Neural cell (in vitro differentiated cells): ENCODE data around the gene TRIO. TPM values are rescaled to one million over a fixed set of nuclear protein-coding genes. Genes with fewer than 3 reads are reported as not detected.

Source experiments
- H2AFZ ChIP-seq: fragments of 200-600, 300-800 bp; sonication (generic), shearing (Covaris generic); 2 replicates; pipeline ENCODE4 v1.6.0; 2014; ENCODE audit warnings: low read depth, mild to moderate bottlenecking, antibody characterized with exemption, low read length, moderate library complexity
- H3F3A ChIP-seq: fragments of 200-600 bp; shearing (Covaris generic); 2 replicates; pipeline ENCODE4 v1.6.1; 2016; ENCODE audit warnings: mild to moderate bottlenecking, moderate library complexity, mixed read lengths, antibody characterized with exemption, low read length; ENCODE audit not compliant: insufficient read depth, poor library complexity, severe bottlenecking
- H3K27ac ChIP-seq: fragments of 200-600, 300-800 bp; sonication (generic), shearing (Covaris generic); 2 replicates; pipeline ENCODE4 v1.5.1; 2014; ENCODE audit warnings: mild to moderate bottlenecking, low read length, moderate library complexity
- H3K27me3 ChIP-seq: fragments of 300-800, 200-600 bp; sonication (generic), shearing (Covaris generic); 2 replicates; pipeline ENCODE4 v1.6.0; 2014; ENCODE audit warnings: mild to moderate bottlenecking, low read depth, low read length, moderate library complexity; ENCODE audit not compliant: insufficient read depth
- H3K36me3 ChIP-seq: fragments of 300-800, 200-600 bp; sonication (generic), shearing (Covaris generic); 2 replicates; pipeline ENCODE4 v1.5.1; 2014; ENCODE audit warnings: mild to moderate bottlenecking, antibody characterized with exemption, low read length, moderate library complexity; ENCODE audit not compliant: insufficient read depth
- H3K4me2 ChIP-seq: fragments of 300-800, 200-600 bp; sonication (generic), shearing (Covaris generic); 2 replicates; pipeline ENCODE4 v1.6.0; 2014; ENCODE audit warnings: mild to moderate bottlenecking, low read length
- H3K4me3 ChIP-seq: fragments of 300-800, 200-600 bp; sonication (generic), shearing (Covaris generic); 2 replicates; pipeline ENCODE4 v1.5.1; 2014; ENCODE audit warnings: mild to moderate bottlenecking, low read length, moderate library complexity
- H3K79me2 ChIP-seq: fragments of 200-600 bp; shearing (Covaris generic); replicated peaks from 2 replicates; pipeline ENCODE4 v1.6.0; 2014; ENCODE audit warnings: mild to moderate bottlenecking, low read length, moderate library complexity; ENCODE audit not compliant: insufficient read depth
- H3K9ac ChIP-seq: fragments of 300-800, 200-600 bp; sonication (generic), shearing (Covaris generic); 2 replicates; pipeline ENCODE4 v1.6.1; 2016; ENCODE audit warnings: mild to moderate bottlenecking, low read length, mixed read lengths
- H3K9me2 ChIP-seq: fragments of 200-600 bp; shearing (Covaris generic); 2 replicates; pipeline ENCODE4 v1.6.1; 2016; ENCODE audit warnings: mild to moderate bottlenecking, low read length, mixed read lengths; ENCODE audit not compliant: insufficient read depth
- H3K9me3 ChIP-seq: fragments of 200-600, 300-800 bp; sonication (generic), shearing (Covaris generic); 2 replicates; pipeline ENCODE4 v1.6.1; 2016; ENCODE audit warnings: mild to moderate bottlenecking, mixed run types, low read length, moderate library complexity, mixed read lengths
- H4K20me1 ChIP-seq: fragments of 200-600 bp; shearing (Covaris generic); 2 replicates; pipeline ENCODE4 v1.6.1; 2016; ENCODE audit warnings: mild to moderate bottlenecking, mixed run types; ENCODE audit not compliant: insufficient read depth
- EP300 ChIP-seq: fragments of 450-650 bp; conservative IDR thresholded peaks from 2 replicates; pipeline ENCODE4 v1.6.1; 2014; ENCODE audit warnings: antibody characterized with exemption, mild to moderate bottlenecking, moderate library complexity; ENCODE audit not compliant: poor library complexity, severe bottlenecking
- EZH2 ChIP-seq: fragments of 200-600, 300-800 bp; shearing (Covaris generic), sonication (generic); IDR thresholded peaks from 2 replicates; pipeline ENCODE4 v1.6.1; 2014; ENCODE audit warnings: antibody characterized with exemption, low read length, borderline replicate concordance, mild to moderate bottlenecking; ENCODE audit not compliant: insufficient read depth, poor library complexity, severe bottlenecking
- MXI1 ChIP-seq: fragments of 450-650 bp; conservative IDR thresholded peaks from 2 replicates; pipeline ENCODE4 v1.6.1; 2014; ENCODE audit warnings: antibody characterized with exemption, mild to moderate bottlenecking; ENCODE audit not compliant: poor library complexity, severe bottlenecking
- POLR2AphosphoS5 ChIP-seq: IDR thresholded peaks from 2 replicates; pipeline ENCODE4 v1.6.1; 2012
- RAD21 ChIP-seq: fragments of 450-650 bp; conservative IDR thresholded peaks from 2 replicates; pipeline ENCODE4 v1.6.1; 2014; ENCODE audit warnings: antibody characterized with exemption, mild to moderate bottlenecking, moderate library complexity
- SMC3 ChIP-seq: fragments of 450-650 bp; conservative IDR thresholded peaks from 2 replicates; pipeline ENCODE4 v1.6.1; 2014; ENCODE audit warnings: antibody characterized with exemption, mild to moderate bottlenecking, moderate library complexity; ENCODE audit not compliant: poor library complexity
- TAF1 ChIP-seq: IDR thresholded peaks from 2 replicates; pipeline ENCODE4 v1.6.1; 2012; ENCODE audit warnings: low read depth
- polyA plus RNA-seq: library from polyadenylated mRNA; depleted of rRNA; stranded (reverse); fragments of >200 nt; gene quantifications from 2 replicates; pipeline ENCODE4 v1.2.3, GENCODE V29; 2014
- TF ChIP-seq, protein P1 (sequence below): IDR thresholded peaks from 2 replicates; pipeline ENCODE4 v1.6.1; 2012; ENCODE audit warnings: borderline replicate concordance
- TF ChIP-seq, protein P2 (sequence below): fragments of 450-650 bp; IDR thresholded peaks from 2 replicates; pipeline ENCODE4 v1.5.1; 2014; ENCODE audit warnings: antibody characterized with exemption, mild to moderate bottlenecking, moderate library complexity; ENCODE audit not compliant: poor library complexity, severe bottlenecking

TRIO gene
- polyA plus RNA-seq, 1 donor from 2014 or later: 168 TPM

DNA sequence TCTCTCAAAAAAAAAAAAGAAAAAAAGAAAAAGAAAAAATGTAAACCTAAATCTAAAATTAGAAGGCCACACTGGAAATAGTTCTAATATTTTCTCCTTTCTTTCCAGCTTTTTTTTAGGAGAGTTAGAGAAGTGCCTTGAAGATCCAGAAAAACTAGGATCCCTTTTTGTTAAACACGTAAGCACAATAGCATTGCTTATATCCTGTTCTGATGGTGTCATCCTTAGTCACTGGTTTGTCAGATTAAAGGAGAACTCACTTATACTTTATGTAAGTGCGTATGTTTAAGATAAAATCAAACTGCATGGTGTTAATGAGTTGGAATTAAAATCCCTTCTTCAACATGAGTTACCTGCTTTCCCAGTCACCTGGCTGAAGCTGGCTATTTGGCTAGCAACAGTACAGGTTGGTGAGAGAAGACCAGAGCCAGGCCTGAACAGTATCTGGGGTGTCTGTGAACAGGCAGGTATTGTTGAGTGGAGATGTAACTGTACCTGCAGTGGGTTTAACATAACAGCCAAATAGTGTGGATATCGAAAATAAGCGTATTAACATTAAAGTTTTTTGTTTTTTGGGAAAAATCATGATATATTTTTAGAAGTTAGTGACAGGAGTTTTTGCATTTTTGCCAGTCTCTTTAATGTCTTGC is 333.8 kb downstream of the TRIO start:
- Histone ChIP-seq H3K9ac (no peak overlapping the region), H3K27ac (no peak overlapping the region), H3K36me3 (peaks cover 33% of the 10 kb centered on the region), H2AFZ (no peak overlapping the region), H3K9me2 (no peaks in the 10 kb centered on the region), H3K4me2 (no peak overlapping the region), H3K9me3 (no peaks in the 10 kb centered on the region), H3K79me2 (no peaks in the 10 kb centered on the region), H3K4me3 (no peak overlapping the region), H4K20me1 (no peaks in the 10 kb centered on the region), H3K27me3 (no peaks in the 10 kb centered on the region), H3F3A (no peaks in the 10 kb centered on the region)
- TF ChIP-seq POLR2AphosphoS5 (no peak), TAF1 (no peak), EZH2 (no peak), SMC3 (no peak), EP300 (no peak), RAD21 (no peak), MXI1 (no peak)
- TF ChIP-seq, protein P1, sequence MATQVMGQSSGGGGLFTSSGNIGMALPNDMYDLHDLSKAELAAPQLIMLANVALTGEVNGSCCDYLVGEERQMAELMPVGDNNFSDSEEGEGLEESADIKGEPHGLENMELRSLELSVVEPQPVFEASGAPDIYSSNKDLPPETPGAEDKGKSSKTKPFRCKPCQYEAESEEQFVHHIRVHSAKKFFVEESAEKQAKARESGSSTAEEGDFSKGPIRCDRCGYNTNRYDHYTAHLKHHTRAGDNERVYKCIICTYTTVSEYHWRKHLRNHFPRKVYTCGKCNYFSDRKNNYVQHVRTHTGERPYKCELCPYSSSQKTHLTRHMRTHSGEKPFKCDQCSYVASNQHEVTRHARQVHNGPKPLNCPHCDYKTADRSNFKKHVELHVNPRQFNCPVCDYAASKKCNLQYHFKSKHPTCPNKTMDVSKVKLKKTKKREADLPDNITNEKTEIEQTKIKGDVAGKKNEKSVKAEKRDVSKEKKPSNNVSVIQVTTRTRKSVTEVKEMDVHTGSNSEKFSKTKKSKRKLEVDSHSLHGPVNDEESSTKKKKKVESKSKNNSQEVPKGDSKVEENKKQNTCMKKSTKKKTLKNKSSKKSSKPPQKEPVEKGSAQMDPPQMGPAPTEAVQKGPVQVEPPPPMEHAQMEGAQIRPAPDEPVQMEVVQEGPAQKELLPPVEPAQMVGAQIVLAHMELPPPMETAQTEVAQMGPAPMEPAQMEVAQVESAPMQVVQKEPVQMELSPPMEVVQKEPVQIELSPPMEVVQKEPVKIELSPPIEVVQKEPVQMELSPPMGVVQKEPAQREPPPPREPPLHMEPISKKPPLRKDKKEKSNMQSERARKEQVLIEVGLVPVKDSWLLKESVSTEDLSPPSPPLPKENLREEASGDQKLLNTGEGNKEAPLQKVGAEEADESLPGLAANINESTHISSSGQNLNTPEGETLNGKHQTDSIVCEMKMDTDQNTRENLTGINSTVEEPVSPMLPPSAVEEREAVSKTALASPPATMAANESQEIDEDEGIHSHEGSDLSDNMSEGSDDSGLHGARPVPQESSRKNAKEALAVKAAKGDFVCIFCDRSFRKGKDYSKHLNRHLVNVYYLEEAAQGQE: no peak
- TF ChIP-seq, protein P2, sequence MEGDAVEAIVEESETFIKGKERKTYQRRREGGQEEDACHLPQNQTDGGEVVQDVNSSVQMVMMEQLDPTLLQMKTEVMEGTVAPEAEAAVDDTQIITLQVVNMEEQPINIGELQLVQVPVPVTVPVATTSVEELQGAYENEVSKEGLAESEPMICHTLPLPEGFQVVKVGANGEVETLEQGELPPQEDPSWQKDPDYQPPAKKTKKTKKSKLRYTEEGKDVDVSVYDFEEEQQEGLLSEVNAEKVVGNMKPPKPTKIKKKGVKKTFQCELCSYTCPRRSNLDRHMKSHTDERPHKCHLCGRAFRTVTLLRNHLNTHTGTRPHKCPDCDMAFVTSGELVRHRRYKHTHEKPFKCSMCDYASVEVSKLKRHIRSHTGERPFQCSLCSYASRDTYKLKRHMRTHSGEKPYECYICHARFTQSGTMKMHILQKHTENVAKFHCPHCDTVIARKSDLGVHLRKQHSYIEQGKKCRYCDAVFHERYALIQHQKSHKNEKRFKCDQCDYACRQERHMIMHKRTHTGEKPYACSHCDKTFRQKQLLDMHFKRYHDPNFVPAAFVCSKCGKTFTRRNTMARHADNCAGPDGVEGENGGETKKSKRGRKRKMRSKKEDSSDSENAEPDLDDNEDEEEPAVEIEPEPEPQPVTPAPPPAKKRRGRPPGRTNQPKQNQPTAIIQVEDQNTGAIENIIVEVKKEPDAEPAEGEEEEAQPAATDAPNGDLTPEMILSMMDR: no peak

DNA sequence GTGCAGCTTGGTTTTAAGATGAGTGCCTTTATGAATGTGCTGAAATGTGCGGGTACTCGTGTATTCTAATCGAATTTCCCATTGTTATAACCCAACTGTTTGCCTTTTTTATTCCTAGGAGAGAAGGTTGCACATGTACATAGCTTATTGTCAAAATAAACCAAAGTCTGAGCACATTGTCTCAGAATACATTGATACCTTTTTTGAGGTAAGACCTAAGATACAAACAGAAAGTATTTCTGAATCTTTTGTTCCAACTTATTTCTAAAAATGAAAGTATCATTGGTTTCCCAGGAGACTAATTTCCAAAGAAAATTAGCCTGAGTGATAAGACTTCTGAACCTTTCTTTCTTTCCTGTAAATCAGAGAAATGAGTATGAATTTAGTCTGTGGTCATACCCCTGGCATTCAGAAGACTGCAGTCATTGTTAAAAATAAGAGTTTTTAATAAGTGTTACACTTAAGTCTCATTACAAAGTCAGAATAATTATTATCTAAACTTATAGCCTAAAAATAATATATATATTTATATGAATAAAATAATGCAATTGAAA is 336.1 kb downstream of the TRIO start:
- H3K4me3 ChIP-seq: no peak overlapping the region

More for the DNA sequence above, 336.1 kb downstream of the TRIO start:
- Histone ChIP-seq H3K36me3 (peaks cover 39% of the 10 kb centered on the region), H3K9me2 (no peaks in the 10 kb centered on the region), H3K27me3 (no peaks in the 10 kb centered on the region), H3K27ac (no peak overlapping the region), H3K9ac (no peak overlapping the region), H3K4me2 (no peak overlapping the region), H4K20me1 (no peaks in the 10 kb centered on the region), H3F3A (no peaks in the 10 kb centered on the region), H2AFZ (no peak overlapping the region), H3K9me3 (no peaks in the 10 kb centered on the region), H3K79me2 (no peaks in the 10 kb centered on the region)
- TF ChIP-seq RAD21: no peak
- no peak for TF ChIP-seq MXI1
- TF ChIP-seq EZH2: no peak
- TF ChIP-seq, protein P1: no peak
- no peak for TF ChIP-seq POLR2AphosphoS5
- TF ChIP-seq, protein P2: no peak
- no peak for TF ChIP-seq SMC3
- TF ChIP-seq TAF1: no peak
- TF ChIP-seq EP300: no peak
